ENCODE results near the gene GGCX. TPM values are rescaled to one million over a fixed set of nuclear protein-coding genes. Genes with fewer than 3 reads are reported as not detected.

GGCX gene
- 22.5 TPM for total RNA-seq (2013)
- polyA plus RNA-seq (10 to 100 TPM; 24.0 to 34.4 (median 32.0) TPM), polyA minus RNA-seq (12.7 and 13.7 TPM in 2 replicates), total RNA-seq (7.4 to 25.4 (median 21.3) reads per million in 11 experiments)

GRCh38 chr2:85561280-85562212 is at the start of gene GGCX:
Gene GGCX, minus strand, starts transcription at chr2:85561493. Its CDS starts 65 bp downstream, at chr2:85561428.
- Histone ChIP-seq H3K4me1 (ENCODE audit: control insufficient read depth in 1 of 2, insufficient read depth in 2 of 2, low read length in 2 of 2) (peaks cover 44 to 52% of the 10 kb centered on the region in 2 donors), H3K27me3 (ENCODE audit: control insufficient read depth in 2 of 2, insufficient read depth in 2 of 2, low read length in 2 of 2) (no peaks in the 10 kb centered on the region), H3K4me3 (replicated peaks in 1 of 3; ENCODE audit: low read depth in 2 of 3, low read length in 3 of 3) (peak within 1 kb of the TSS; percentile 66 to 99 (median 82)), H3K9ac (ENCODE audit: insufficient read depth, low read length, poor library complexity, severe bottlenecking) (peak within 1 kb of the TSS; percentile 80), H3K9me3 (replicated peaks in 1 of 2; ENCODE audit: control insufficient read depth in 1 of 2, insufficient read depth in 1 of 2, low read length in 2 of 2) (no peaks in the 10 kb centered on the region), H3K79me2 (ENCODE audit: insufficient read depth, low read length) (peaks cover 48% of the 10 kb centered on the region), H4K20me1 (ENCODE audit: insufficient read depth, low read length) (no peaks in the 10 kb centered on the region), H3K36me3 (replicated peaks in 1 of 2; ENCODE audit: control insufficient read depth in 1 of 2, insufficient read depth in 2 of 2, low read length in 2 of 2) (peaks cover 7 to 23% of the 10 kb centered on the region in 2 donors), H3K27ac (ENCODE audit: low read depth in 1 of 2, low read length in 2 of 2) (peak within 1 kb of the TSS; percentile 80 to 94), H2AFZ (ENCODE audit: insufficient read depth, low read depth, low read length, poor library complexity, severe bottlenecking) (peak within 1 kb of the TSS; percentile 97), H3K4me2 (replicated peaks; ENCODE audit: extremely low read depth, low read length, poor library complexity, severe bottlenecking) (peak within 1 kb of the TSS; percentile 93)
- DNase-seq: peak; percentile 89 to 91 (median 89)
- no peak for TF ChIP-seq CTCF (IDR thresholded peaks at IDR 0.05)
- intact Hi-C loops (cut with micrococcal nuclease): loop anchor here in 1 of 2 donors (5.0 kb wide), 1 partner anchor 41 kb away; the partner anchor contains the start of gene TMEM150A
- Mint-ChIP-seq H3K27ac (peak within 1 kb of the TSS; percentile 91 to 97 (median 95)), H3K4me1 (peaks cover 46% of the 10 kb centered on the region), H3K27me3 (ENCODE audit: low read depth in 3 of 3) (no peaks in the 10 kb centered on the region), H3K4me3 (peak within 1 kb of the TSS; percentile 94 to 99), H3K9me3 (peaks cover 0 to 4% (median 0%) of the 10 kb centered on the region in 7 donors), H3K36me3 (peaks cover 16 to 27% of the 10 kb centered on the region in 2 donors)
- WGBS (ENCODE audit: insufficient coverage): 3% methylated on average over 50 of the region's 64 CpGs

Measured in CD14-positive monocyte (primary cell).